SK-N-SH treated with all-trans-retinoic acid at 6 μM for 48 hours (cell line): ENCODE results near the gene COBL.

ENCODE experiments used
- ATAC-seq: fragments of 200-7000 bp; cut with Tn5 transposase; 3 replicates; pipeline ENCODE4 v1.9.1; 2020; ENCODE audit warnings: mild to moderate bottlenecking, moderate library complexity
- ARNTL ChIP-seq: fragments of 450-650 bp; formaldehyde crosslinking; IDR thresholded peaks from 2 replicates; pipeline ENCODE4 v1.5.0; 2020; ENCODE audit warnings: low read depth, mild to moderate bottlenecking, moderate library complexity, borderline replicate concordance
- BACH2 ChIP-seq: fragments of 250-450 bp; sonication (Bioruptor Pico); IDR thresholded peaks from 2 replicates; pipeline ENCODE4 v1.9.0; 2021; ENCODE audit warnings: mild to moderate bottlenecking, borderline replicate concordance
- CSDC2 ChIP-seq: fragments of 250-450 bp; sonication (Bioruptor Pico); IDR thresholded peaks from 2 replicates; pipeline ENCODE4 v1.5.0; 2020; ENCODE audit warnings: mild to moderate bottlenecking, moderate library complexity
- CSRNP3 ChIP-seq: fragments of 250-450 bp; sonication (Bioruptor Pico); IDR thresholded peaks from 2 replicates; pipeline ENCODE4 v1.5.1; 2021; ENCODE audit warnings: mild to moderate bottlenecking, moderate library complexity
- ESRRG ChIP-seq: fragments of 250-450 bp; sonication (Bioruptor Pico); IDR thresholded peaks from 2 replicates; pipeline ENCODE4 v1.6.1; 2021; ENCODE audit warnings: mild to moderate bottlenecking
- GLIS3 ChIP-seq: fragments of 250-450 bp; sonication (Bioruptor Pico); IDR thresholded peaks from 2 replicates; pipeline ENCODE4 v1.5.0; 2020; ENCODE audit warnings: mild to moderate bottlenecking, moderate library complexity
- ISL1 ChIP-seq: fragments of 250-450 bp; sonication (Bioruptor Pico); IDR thresholded peaks from 2 replicates; pipeline ENCODE4 v2.1.2; 2022; ENCODE audit warnings: mild to moderate bottlenecking, moderate library complexity
- OSR1 ChIP-seq: fragments of 250-450 bp; sonication (Bioruptor Pico); IDR thresholded peaks from 2 replicates; pipeline ENCODE4 v1.8.0; 2022; ENCODE audit warnings: moderate library complexity, mild to moderate bottlenecking, inconsistent platforms
- PATZ1 ChIP-seq: fragments of 250-450 bp; sonication (Bioruptor Pico); IDR thresholded peaks from 2 replicates; pipeline ENCODE4 v1.8.0; 2020; ENCODE audit warnings: mild to moderate bottlenecking, moderate library complexity, borderline replicate concordance
- PPARA ChIP-seq: fragments of 250-450 bp; sonication (Bioruptor Pico); IDR thresholded peaks from 2 replicates; pipeline ENCODE4 v1.5.0; 2020; ENCODE audit warnings: mild to moderate bottlenecking, borderline replicate concordance
- SNAI2 ChIP-seq: fragments of 250-450 bp; sonication (Bioruptor Pico); IDR thresholded peaks from 2 replicates; pipeline ENCODE4 v1.5.0; 2020; ENCODE audit warnings: mild to moderate bottlenecking, moderate library complexity
- TCF4 ChIP-seq: fragments of 250-450 bp; sonication (Bioruptor Pico); IDR thresholded peaks from 2 replicates; pipeline ENCODE4 v1.8.0; 2021; ENCODE audit warnings: mild to moderate bottlenecking, moderate library complexity, borderline replicate concordance
- TOX ChIP-seq: fragments of 250-450 bp; sonication (Bioruptor Pico); IDR thresholded peaks from 2 replicates; pipeline ENCODE4 v1.8.0; 2021; ENCODE audit warnings: mild to moderate bottlenecking, moderate library complexity, borderline replicate concordance
- ZC3H10 ChIP-seq: fragments of 250-450 bp; sonication (Bioruptor Pico); IDR thresholded peaks from 2 replicates; pipeline ENCODE4 v1.5.1; 2021; ENCODE audit warnings: mild to moderate bottlenecking, moderate library complexity
- ZFP30 ChIP-seq: fragments of 450-650 bp; formaldehyde crosslinking; IDR thresholded peaks from 2 replicates; pipeline ENCODE4 v1.5.0; 2022; ENCODE audit warnings: mild to moderate bottlenecking, moderate library complexity
- ZNF565 ChIP-seq: fragments of 450-650 bp; formaldehyde crosslinking; conservative IDR thresholded peaks from 2 replicates; pipeline ENCODE4 v1.5.0; 2020; ENCODE audit warnings: low read depth, mild to moderate bottlenecking, moderate library complexity
- ZNF8 ChIP-seq: fragments of 450-650 bp; formaldehyde crosslinking; IDR thresholded peaks from 2 replicates; pipeline ENCODE4 v1.5.0; 2020; ENCODE audit warnings: mild to moderate bottlenecking, moderate library complexity
- TF ChIP-seq, protein P1 (sequence below): fragments of 250-450 bp; sonication (Bioruptor Pico); IDR thresholded peaks from 2 replicates; pipeline ENCODE4 v1.5.0; 2020; ENCODE audit warnings: mild to moderate bottlenecking, moderate library complexity
- TF ChIP-seq, protein P2 (sequence below): fragments of 250-450 bp; sonication (Bioruptor Pico); IDR thresholded peaks from 2 replicates; pipeline ENCODE4 v1.8.0; 2021; ENCODE audit warnings: low read depth, mild to moderate bottlenecking, moderate library complexity, borderline replicate concordance

Gene COBL

GRCh38 chr7:51349820-51350545 is 33.4 kb upstream of the COBL start:
- TF ChIP-seq CSRNP3 (CRISPR knock-in tag) (no peak), OSR1 (CRISPR knock-in tag) (no peak), ZNF565 (CRISPR knock-in tag) (no peak), PATZ1 (CRISPR knock-in tag) (no peak), TCF4 (CRISPR knock-in tag) (no peak)
- TF ChIP-seq, all 23 proteins: peak for 0
- no peak for ATAC-seq

DNA sequence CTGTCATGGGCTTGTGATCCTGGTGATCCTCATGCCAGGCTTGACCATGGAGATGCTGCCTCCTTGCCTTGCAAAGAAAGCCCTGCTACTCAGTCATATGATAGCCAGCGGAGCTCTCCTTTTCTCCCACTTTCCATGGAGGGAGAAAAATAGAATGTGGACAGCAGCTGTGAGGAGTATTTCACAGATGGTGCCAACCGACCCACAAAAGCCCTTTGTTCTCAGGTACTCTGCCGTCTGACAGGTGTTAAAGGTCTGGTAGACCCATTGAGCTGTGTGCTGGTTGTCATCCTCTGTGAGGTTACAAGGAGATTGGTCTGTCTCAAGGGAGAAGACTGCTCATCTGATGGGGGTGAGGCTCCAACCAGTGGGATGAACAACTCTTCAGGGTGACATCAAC is 29.5 kb upstream of the COBL start:
- TF ChIP-seq ISL1 (CRISPR knock-in tag) (no peak), CSRNP3 (CRISPR knock-in tag) (no peak), ZNF565 (CRISPR knock-in tag) (no peak), ESRRG (no peak), ZC3H10 (CRISPR knock-in tag) (no peak), TCF4 (CRISPR knock-in tag) (no peak), ARNTL (no peak), CSDC2 (CRISPR knock-in tag) (no peak), BACH2 (no peak), PPARA (CRISPR knock-in tag) (no peak), SNAI2 (CRISPR knock-in tag) (no peak), ZNF8 (CRISPR knock-in tag) (no peak), GLIS3 (CRISPR knock-in tag) (no peak)
- TF ChIP-seq, protein P1, sequence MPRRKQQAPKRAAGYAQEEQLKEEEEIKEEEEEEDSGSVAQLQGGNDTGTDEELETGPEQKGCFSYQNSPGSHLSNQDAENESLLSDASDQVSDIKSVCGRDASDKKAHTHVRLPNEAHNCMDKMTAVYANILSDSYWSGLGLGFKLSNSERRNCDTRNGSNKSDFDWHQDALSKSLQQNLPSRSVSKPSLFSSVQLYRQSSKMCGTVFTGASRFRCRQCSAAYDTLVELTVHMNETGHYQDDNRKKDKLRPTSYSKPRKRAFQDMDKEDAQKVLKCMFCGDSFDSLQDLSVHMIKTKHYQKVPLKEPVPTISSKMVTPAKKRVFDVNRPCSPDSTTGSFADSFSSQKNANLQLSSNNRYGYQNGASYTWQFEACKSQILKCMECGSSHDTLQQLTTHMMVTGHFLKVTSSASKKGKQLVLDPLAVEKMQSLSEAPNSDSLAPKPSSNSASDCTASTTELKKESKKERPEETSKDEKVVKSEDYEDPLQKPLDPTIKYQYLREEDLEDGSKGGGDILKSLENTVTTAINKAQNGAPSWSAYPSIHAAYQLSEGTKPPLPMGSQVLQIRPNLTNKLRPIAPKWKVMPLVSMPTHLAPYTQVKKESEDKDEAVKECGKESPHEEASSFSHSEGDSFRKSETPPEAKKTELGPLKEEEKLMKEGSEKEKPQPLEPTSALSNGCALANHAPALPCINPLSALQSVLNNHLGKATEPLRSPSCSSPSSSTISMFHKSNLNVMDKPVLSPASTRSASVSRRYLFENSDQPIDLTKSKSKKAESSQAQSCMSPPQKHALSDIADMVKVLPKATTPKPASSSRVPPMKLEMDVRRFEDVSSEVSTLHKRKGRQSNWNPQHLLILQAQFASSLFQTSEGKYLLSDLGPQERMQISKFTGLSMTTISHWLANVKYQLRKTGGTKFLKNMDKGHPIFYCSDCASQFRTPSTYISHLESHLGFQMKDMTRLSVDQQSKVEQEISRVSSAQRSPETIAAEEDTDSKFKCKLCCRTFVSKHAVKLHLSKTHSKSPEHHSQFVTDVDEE (CRISPR knock-in tag): no peak
- TF ChIP-seq, protein P2, sequence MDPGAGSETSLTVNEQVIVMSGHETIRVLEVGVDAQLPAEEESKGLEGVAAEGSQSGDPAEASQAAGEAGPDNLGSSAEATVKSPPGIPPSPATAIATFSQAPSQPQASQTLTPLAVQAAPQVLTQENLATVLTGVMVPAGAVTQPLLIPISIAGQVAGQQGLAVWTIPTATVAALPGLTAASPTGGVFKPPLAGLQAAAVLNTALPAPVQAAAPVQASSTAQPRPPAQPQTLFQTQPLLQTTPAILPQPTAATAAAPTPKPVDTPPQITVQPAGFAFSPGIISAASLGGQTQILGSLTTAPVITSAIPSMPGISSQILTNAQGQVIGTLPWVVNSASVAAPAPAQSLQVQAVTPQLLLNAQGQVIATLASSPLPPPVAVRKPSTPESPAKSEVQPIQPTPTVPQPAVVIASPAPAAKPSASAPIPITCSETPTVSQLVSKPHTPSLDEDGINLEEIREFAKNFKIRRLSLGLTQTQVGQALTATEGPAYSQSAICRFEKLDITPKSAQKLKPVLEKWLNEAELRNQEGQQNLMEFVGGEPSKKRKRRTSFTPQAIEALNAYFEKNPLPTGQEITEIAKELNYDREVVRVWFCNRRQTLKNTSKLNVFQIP (CRISPR knock-in tag): no peak
- TF ChIP-seq, all 23 proteins: peak for 0

DNA sequence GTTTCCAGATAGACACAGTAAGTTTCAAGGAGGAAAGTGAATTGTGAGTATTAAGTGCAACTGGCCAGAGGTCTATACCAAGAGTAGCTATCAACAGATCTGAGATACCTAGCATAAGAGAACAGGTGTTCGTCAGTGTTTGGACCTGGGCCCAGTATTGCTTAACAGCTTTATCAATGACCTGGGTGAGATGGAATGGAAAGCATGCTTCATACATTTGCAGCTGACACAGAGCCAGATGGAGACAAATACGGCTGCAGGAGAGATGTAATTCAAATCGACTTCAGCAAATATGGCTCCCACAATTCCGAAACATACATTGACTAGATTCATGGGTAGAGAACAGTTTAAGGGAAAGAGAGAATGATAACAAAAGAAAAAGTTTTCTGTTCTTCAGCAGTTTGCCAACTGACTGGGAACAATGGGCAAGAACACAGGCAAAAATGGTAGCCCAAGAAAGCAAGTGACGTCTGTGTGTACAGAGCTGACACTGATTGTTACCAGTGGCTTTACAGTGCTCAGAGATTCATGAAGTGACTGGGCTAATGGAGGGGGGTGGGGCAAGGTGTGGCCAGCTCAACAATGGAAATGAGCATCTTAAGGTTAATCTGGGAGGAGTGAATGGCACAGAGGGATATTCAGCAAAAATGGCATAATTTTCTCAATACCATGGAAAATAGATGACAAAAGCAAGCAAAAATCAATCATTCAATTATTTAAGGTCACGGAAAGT is 28.0 kb upstream of the COBL start:
- no peak for ATAC-seq
- TF ChIP-seq, protein P1 (CRISPR knock-in tag): no peak
- no peak for TF ChIP-seq ZFP30 (CRISPR knock-in tag)
- TF ChIP-seq, protein P2 (CRISPR knock-in tag): no peak
- no peak for TF ChIP-seq PPARA (CRISPR knock-in tag)
- no peak for TF ChIP-seq CSRNP3 (CRISPR knock-in tag)
- TF ChIP-seq ZC3H10 (CRISPR knock-in tag): no peak
- TF ChIP-seq ARNTL: no peak
- TF ChIP-seq SNAI2 (CRISPR knock-in tag): no peak
- TF ChIP-seq TOX (CRISPR knock-in tag): no peak
- no peak for TF ChIP-seq BACH2

More for the DNA sequence above, 29.5 kb upstream of the COBL start:
- ATAC-seq: no peak
